ENCODE data around the gene RBFOX2.
"Not testable (repeated sequence)": the region's sequence is repeated elsewhere in the genome, so short reads cannot be mapped to it uniquely, and the experiment has no call there.

The RBFOX2 gene

DNA sequence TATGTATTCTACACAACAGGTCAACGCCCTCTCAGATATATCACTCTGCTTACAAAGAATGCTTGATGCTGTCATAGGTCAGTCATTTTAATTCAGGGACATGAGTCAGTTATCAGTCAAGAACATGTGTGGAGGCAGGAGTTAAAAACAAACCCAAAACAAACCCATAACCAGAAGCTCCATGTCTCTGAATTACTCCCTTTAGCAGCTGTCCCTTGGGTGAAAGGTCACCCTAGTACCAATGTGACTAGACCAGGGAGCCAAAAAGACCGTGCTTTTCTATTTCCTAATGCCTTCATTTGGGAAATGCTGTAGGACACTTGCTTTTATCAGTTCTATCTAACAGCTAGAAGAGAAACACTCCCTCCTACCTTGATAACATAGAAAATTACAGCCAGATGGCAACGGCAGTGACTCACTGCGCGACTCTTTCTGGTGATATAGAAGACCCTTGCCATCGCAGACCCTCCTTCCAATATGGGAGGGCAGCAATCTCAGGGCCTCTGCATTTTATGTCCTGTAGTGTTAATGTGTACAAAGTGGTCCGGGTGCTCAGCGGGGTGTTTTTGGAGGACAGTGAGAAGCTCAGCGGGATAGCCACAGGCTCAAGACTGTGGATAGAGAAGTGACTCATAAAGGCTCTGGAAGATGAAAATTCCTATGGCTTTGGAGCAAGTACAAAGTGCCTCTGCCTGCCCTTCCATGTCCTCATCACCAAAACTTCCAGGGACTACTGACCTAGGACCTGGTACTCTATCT, 286.1 kb downstream of the RBFOX2 start:
- Mint-ChIP-seq H3K27me3 (no peaks in the 10 kb centered on the region), H3K27ac (no peak overlapping the region)

DNA sequence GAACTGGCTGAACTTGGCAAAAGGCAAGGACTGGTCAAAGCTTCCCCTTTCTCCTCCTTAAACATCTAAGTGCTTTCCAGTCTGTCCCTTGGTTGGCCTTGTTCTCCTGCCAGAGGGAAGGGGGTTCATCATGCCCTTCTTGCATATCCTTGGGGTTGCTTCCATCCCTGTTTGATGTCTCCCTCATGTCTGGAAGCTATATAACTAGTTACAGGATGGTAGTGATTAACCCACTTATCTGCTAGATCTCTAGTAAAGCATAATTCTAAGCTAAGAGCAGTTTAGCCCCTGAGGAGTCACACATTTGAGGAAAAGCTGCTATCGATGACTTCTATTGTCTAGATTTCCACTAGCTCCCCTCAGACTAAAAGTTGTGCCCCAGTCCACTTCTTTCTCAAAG, 288.0 kb downstream of the RBFOX2 start:
- Mint-ChIP-seq H3K4me3 (no peak overlapping the region), H3K9me3 (no peaks in the 10 kb centered on the region), H3K4me1 (no peaks in the 10 kb centered on the region), H3K36me3 (no peaks in the 10 kb centered on the region), H3K27me3 (peaks cover 2% of the 10 kb centered on the region), H3K27ac (no peak overlapping the region)

More for the DNA sequence above, 286.1 kb downstream of the RBFOX2 start:
- Mint-ChIP-seq H3K4me3 (no peak overlapping the region), H3K4me1 (no peaks in the 10 kb centered on the region), H3K36me3 (no peaks in the 10 kb centered on the region), H3K9me3 (no peaks in the 10 kb centered on the region)

DNA sequence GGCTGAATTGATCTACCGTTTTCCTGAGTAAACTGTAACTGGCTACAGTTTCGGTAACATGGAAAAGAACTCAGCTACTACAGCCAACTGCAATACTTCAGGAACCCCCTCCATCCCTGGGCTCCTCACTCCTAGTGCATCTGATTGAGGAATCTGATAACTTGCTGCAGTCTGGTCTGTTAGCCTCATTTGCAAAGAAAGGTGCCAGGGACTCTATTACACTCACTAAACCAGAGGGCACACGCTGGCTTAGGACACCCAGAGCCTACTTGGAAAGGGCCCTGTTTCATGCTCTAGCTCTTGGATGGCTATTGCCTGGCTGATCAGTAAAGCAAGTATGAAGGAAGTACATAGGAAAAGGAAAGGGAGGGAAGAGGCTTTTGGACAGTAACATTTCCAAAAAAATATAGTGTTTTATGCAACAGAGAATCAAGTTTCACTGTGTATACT, 288.7 kb downstream of the RBFOX2 start:
- H3K36me3 Mint-ChIP-seq: no peaks in the 10 kb centered on the region
- H3K27me3 Mint-ChIP-seq: peaks cover 2% of the 10 kb centered on the region
- H3K27ac Mint-ChIP-seq: no peak overlapping the region
- no peak overlapping the region for H3K4me3 Mint-ChIP-seq
- no peaks in the 10 kb centered on the region for H3K4me1 Mint-ChIP-seq
- H3K9me3 Mint-ChIP-seq: no peaks in the 10 kb centered on the region

DNA sequence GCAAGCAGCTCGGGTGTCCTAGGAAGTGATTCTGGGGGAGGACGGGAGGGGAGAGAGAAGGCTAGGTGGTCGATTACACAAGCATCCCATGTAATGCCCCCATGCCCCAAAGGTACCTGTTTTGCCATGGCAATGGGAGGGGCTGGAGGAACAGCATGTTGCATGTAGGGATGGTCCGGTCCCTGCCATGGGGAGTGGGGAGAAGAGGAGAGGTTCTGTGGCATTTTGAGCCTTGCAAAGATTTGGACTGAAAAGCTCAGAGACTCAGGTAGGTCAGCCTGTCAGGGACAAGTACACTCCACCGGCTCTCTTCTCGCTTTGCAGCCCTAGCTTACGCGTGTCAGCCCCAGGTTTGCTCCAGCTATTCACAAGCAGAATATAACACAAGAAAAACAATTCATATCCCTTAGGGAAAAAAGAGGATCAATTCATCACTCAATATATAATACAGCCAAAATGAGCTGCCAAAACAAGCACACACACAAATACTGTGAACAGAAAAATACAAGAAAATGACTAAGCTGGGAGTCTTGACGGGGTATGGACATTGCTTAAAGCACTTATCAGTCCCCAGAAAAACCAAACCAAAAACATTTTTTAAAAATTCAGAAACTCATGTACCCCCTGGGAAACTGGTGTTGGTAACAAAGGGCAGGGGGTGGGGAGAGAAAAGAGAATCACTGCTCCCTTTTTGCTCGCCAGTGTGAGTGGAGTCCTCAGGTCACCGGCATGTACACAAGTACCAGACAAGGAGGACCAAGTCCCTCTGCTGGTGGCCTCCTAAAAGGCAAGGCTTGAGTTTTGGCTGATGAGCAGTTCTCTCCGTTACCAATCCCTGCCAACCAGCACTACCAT, 289.3 kb downstream of the RBFOX2 start:
- Mint-ChIP-seq H3K36me3 (no peaks in the 10 kb centered on the region), H3K9me3 (no peaks in the 10 kb centered on the region), H3K4me3 (no peak overlapping the region), H3K27me3 (peaks cover 2% of the 10 kb centered on the region), H3K4me1 (no peaks in the 10 kb centered on the region), H3K27ac (no peak overlapping the region)

DNA sequence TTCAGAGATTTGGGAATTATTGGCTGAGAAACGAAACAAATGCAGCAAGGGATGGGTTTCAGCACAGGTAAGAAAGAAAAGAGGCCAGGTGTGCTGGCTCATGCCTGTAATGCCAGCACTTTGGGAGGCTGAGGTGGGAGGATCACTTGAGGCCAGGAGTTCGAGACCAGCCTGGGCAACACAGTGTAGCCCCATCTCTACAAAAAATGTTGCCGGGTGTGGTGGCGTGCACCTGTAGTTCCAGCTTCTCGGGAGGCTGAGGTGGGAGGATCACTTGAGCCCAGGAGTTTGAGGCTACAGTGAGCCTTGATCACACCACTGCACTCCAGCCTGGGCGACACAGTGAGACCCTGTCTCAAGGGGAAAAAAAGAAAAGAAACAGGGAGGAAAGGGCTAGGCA, 290.7 kb downstream of the RBFOX2 start:
- H3K27ac Mint-ChIP-seq, H3K27me3 Mint-ChIP-seq, H3K9me3 Mint-ChIP-seq, H3K4me3 Mint-ChIP-seq, H3K36me3 Mint-ChIP-seq, H3K4me1 Mint-ChIP-seq: not testable (repeated sequence)

DNA sequence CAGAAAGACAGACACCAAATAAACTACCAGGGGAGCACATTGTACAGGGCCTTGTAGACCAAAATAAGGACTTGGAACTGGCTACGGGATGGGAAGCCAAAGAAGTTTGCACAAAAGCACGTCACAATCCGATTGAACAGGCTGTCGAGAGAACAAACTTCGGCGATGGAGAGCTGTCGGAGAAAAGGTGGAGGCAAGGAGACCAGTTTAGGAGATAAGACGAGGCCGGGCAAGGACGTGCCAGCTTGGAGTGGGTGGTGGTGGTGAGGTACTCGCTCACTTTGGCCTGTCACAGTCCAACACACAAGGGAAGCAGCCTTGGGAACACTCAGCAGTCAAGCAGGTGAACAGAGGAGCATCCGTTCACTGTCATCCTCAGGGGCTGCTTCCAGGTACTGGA, 291.9 kb downstream of the RBFOX2 start:
- Mint-ChIP-seq H3K4me1 (no peaks in the 10 kb centered on the region), H3K27me3 (peaks cover 2% of the 10 kb centered on the region), H3K4me3 (no peak overlapping the region), H3K9me3 (no peaks in the 10 kb centered on the region), H3K27ac (no peak overlapping the region), H3K36me3 (no peaks in the 10 kb centered on the region)

DNA sequence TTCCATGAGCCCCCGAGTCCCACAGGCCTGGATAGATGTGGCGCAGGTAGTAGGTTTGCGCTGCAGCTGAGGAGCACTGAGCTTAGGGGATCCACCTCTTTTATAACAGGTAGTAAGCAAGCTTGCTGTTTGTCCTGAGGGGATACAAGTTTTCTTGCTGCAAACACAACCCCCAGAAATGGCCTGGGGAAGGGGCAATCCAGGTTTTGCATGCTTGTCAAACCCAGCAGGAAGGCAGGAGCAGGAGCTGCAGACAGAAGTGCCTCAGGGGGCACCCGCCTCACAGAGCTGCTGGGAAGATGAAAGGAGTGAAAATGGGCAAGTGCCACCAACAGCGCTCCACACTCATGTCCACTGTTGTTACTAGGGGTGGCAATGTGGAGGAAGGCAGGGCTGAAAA, 292.5 kb downstream of the RBFOX2 start:
- H3K4me1 Mint-ChIP-seq: no peaks in the 10 kb centered on the region
- no peaks in the 10 kb centered on the region for H3K9me3 Mint-ChIP-seq
- H3K4me3 Mint-ChIP-seq: no peak overlapping the region
- no peak overlapping the region for H3K27ac Mint-ChIP-seq
- no peaks in the 10 kb centered on the region for H3K36me3 Mint-ChIP-seq
- H3K27me3 Mint-ChIP-seq: peaks cover 3% of the 10 kb centered on the region

DNA sequence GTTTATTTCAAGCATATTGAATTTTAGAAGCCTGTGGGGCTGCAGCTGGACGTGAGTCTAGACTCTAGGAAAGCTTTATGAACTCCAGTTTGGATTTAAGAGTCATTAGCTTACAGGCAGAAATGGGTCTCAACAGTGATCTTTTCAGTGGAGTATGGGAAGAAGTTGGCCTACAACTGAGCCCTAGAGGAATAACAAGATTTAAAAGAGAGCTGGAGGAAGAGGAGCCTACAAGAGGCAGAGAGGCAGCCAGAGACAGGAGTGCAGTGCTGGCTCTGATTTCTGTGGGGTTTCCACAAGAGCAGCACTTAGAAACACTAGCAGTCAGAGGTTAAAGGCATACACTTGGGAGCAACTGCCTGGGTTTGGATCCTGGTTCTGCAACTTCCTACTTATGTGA, 293.1 kb downstream of the RBFOX2 start:
- H3K4me3 Mint-ChIP-seq: no peak overlapping the region
- H3K27ac Mint-ChIP-seq: no peak overlapping the region
- no peaks in the 10 kb centered on the region for H3K36me3 Mint-ChIP-seq
- no peaks in the 10 kb centered on the region for H3K9me3 Mint-ChIP-seq
- peaks cover 4% of the 10 kb centered on the region for H3K27me3 Mint-ChIP-seq
- H3K4me1 Mint-ChIP-seq: no peaks in the 10 kb centered on the region

DNA sequence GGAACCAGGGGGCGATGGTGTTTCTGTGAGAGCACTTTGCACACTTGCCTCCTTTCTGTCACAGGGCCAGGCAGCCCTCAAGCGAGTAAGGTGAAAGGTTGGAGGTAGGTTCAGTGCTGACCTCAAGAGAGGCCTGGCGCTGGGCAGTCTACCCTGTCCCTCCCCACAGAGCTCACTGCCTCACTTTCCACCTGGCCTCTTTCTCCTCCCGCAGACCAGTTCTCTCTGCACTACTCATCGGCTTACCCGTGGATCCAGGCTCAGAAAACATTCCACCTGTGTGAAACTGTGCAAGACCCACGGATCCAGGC, 294.2 kb downstream of the RBFOX2 start:
- no peaks in the 10 kb centered on the region for H3K36me3 Mint-ChIP-seq
- H3K27me3 Mint-ChIP-seq: peaks cover 4% of the 10 kb centered on the region
- H3K9me3 Mint-ChIP-seq: no peaks in the 10 kb centered on the region
- no peaks in the 10 kb centered on the region for H3K4me1 Mint-ChIP-seq
- H3K27ac Mint-ChIP-seq: no peak overlapping the region
- H3K4me3 Mint-ChIP-seq: no peak overlapping the region

DNA sequence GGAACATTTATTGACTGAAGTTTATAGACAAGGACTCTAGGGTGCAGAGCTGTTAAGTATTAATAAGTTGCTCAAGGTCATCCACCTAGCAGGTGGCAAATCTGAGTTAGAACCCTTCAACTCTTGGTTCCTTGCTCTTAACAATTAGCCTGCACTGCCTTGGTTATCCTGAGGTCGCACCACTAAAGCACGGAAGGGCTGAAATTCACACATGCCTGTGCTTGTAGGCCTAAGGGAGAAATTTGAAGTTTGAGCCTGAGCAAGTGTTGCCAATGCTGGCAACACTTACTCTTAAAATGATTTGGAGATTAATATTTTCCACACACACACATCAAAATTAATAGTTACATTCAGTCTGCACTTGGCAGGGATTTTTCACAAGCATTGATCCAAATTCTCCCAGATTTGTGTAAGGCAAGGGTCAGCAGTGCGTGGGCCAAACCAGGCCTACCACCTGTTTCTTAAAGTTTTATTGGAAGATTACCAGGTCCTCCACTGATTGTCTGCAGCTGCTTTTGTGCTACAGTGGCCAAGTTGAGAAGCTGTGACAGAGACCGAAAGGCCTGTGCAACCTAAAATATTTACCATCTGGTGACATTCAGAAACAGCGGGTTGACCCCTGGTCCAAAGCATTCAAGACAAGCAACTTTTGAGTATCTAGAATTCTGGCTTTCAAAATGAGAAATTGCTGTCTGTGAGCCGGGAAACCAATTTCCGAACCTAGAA, 294.7 kb downstream of the RBFOX2 start:
- no peak overlapping the region for H3K27ac Mint-ChIP-seq
- no peak overlapping the region for H3K4me3 Mint-ChIP-seq
- no peaks in the 10 kb centered on the region for H3K36me3 Mint-ChIP-seq
- H3K4me1 Mint-ChIP-seq: no peaks in the 10 kb centered on the region
- peaks cover 4% of the 10 kb centered on the region for H3K27me3 Mint-ChIP-seq
- H3K9me3 Mint-ChIP-seq: no peaks in the 10 kb centered on the region

DNA sequence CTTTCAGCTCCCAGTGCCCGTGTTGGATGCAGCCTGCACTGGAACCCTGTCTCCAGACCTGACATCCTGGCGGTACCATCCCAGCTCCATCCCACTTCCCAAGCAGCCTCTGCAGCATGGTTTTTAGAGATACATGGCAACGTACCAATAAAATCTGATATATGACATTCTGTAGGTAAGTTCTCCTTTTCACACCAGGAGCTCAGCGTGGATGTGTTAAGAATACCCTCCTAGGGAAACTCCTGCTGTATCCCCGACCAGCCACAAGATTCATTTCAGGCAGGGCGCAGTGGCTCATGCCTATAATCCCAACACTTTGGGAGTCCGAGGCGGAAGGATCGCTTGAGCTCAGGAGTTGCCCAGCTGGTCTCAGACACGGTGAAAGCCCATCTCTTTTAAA, 295.6 kb downstream of the RBFOX2 start:
- Mint-ChIP-seq H3K4me3 (no peak overlapping the region), H3K36me3 (no peaks in the 10 kb centered on the region), H3K27ac (no peak overlapping the region), H3K27me3 (peaks cover 4% of the 10 kb centered on the region), H3K9me3 (no peaks in the 10 kb centered on the region), H3K4me1 (no peaks in the 10 kb centered on the region)

DNA sequence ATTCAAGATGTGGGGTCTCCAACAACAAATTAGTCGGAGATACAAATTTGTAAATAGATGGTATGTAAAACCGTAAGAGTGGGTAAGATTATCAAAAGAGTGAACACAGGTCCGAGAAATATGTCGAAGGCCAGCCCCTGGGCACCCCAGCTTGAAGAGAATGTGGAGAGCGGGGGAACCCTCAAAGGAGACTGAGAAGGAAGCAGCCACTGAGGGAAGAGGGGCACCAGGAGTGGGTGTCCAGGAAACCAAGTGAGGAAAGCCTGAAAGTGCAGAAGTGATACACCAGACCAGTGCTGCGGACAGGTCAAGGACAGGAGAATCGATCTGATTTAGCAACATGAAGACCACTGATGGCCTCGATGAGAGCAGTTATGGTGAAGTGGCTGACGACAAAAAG, 296.5 kb downstream of the RBFOX2 start:
- H3K27me3 Mint-ChIP-seq: peaks cover 4% of the 10 kb centered on the region
- no peak overlapping the region for H3K4me3 Mint-ChIP-seq
- H3K9me3 Mint-ChIP-seq: no peaks in the 10 kb centered on the region
- H3K4me1 Mint-ChIP-seq: no peaks in the 10 kb centered on the region
- no peaks in the 10 kb centered on the region for H3K36me3 Mint-ChIP-seq
- no peak overlapping the region for H3K27ac Mint-ChIP-seq

DNA sequence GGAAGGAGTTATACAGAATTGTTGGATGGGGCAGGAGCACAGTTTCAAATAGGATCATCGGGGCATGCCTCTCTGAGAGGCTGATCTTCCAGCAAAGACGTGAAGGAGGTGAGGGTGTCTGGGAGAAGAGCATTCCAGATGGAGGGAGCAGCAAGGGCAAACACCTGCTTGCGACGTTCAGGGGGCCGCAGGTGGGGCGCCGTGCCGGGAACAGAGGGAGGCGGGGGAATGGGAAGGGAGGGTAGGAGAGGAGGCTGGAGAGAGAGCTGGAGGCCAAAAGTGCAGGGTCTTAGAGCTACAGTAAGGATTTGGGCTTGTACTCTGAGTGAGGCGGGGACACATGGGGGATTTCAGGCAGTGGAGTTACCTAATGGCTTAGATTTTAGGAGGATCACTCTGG, 297.3 kb downstream of the RBFOX2 start:
- Mint-ChIP-seq H3K27me3 (peaks cover 2% of the 10 kb centered on the region), H3K27ac (no peak overlapping the region)

DNA sequence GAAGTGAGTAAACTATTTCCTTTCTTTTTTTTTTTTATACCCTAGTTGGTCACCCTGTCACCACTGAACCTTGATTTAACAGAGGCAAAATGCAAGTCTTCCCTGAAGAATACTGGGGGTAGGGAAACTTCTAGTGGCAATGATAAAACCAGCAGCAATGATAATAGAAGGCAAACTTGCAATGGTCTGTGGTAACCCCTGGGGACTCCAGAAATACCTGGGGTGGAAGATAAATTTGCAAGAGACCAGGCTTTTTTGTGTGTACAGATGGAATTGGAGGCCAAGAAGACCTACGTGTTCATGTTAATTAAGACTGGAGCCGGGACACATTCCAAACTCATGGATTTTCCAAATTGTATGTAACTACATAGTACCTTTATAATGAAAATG, 299.3 kb downstream of the RBFOX2 start:
- H3K9me3 Mint-ChIP-seq: no peaks in the 10 kb centered on the region
- no peak overlapping the region for H3K4me3 Mint-ChIP-seq
- H3K27ac Mint-ChIP-seq: no peak overlapping the region
- no peaks in the 10 kb centered on the region for H3K36me3 Mint-ChIP-seq
- H3K27me3 Mint-ChIP-seq: peaks cover 2% of the 10 kb centered on the region
- H3K4me1 Mint-ChIP-seq: no peaks in the 10 kb centered on the region

More for the DNA sequence above, 297.3 kb downstream of the RBFOX2 start:
- Mint-ChIP-seq H3K4me1 (no peaks in the 10 kb centered on the region), H3K9me3 (no peaks in the 10 kb centered on the region), H3K4me3 (no peak overlapping the region), H3K36me3 (no peaks in the 10 kb centered on the region)

DNA sequence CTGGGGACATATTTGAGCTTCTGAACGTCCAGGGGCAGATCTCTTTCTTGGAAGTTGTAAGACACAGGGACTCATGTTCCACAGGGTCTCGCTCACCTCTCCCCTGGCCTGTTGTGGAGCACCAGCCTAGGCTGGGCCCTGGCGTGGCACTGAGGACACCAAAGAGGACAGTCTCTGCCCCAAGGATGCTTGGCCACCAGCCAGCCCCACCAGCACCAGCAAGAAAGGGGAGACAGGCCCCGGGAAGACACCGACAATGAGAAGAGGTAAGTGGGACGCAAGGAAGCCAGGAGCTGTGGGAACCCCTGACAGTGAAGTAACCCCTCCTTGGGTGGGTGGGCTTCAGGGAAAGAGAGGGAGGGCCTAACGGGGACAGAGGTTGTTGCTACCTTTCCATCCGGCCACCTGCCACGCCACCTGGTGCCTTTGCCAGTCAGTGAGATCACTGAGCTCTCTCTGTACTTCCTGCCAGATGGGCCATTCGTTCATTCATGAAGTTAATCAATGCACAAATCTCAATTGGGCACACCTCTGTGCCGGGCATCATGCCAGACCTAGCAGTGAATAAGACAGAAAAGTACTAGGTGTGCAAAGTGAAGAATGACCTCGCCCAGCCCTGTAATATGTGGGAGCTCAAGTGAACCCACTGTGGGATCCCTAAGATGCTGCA, 299.9 kb downstream of the RBFOX2 start:
- no peak overlapping the region for H3K27ac Mint-ChIP-seq
- H3K4me3 Mint-ChIP-seq: no peak overlapping the region
- no peaks in the 10 kb centered on the region for H3K36me3 Mint-ChIP-seq
- no peaks in the 10 kb centered on the region for H3K4me1 Mint-ChIP-seq
- peaks cover 2% of the 10 kb centered on the region for H3K27me3 Mint-ChIP-seq
- H3K9me3 Mint-ChIP-seq: no peaks in the 10 kb centered on the region
